HG02840 (cell line): ENCODE results near the gene BBIP1.

Source experiments
- ATAC-seq: cut with Tn5 transposase; IDR thresholded peaks from one replicate; pipeline ENCODE4 v1.9.1; 2021; ENCODE audit warnings: mild to moderate bottlenecking, moderate library complexity, moderate number of reproducible peaks; ENCODE audit not compliant: unreplicated experiment, low FRiP score

Gene BBIP1

GRCh38 chr10:110865809-110866482, 53.0 kb downstream of the BBIP1 start:
- no peak for ATAC-seq

GRCh38 chr10:110865186-110865808, 53.7 kb downstream of the BBIP1 start:
- ATAC-seq = no peak

- peak; percentile 48 for ATAC-seq
Observed at GRCh38 chr10:110864662-110865140, 54.3 kb downstream of the BBIP1 start.

- ATAC-seq = no peak
Observed at GRCh38 chr10:110863956-110864355, 55.0 kb downstream of the BBIP1 start.

GRCh38 chr10:110863361-110863760, 55.6 kb downstream of the BBIP1 start:
- ATAC-seq = no peak

GRCh38 chr10:110862961-110863360, 56.0 kb downstream of the BBIP1 start:
- ATAC-seq = no peak

- no peak for ATAC-seq
Observed at GRCh38 chr10:110861930-110862649, 56.9 kb downstream of the BBIP1 start.

- no peak for ATAC-seq
Observed at GRCh38 chr10:110861476-110861875, 57.5 kb downstream of the BBIP1 start.

GRCh38 chr10:110860576-110861241, 58.3 kb downstream of the BBIP1 start:
- ATAC-seq = peak; percentile 57

GRCh38 chr10:110859973-110860376, 59.0 kb downstream of the BBIP1 start:
- no peak for ATAC-seq

GRCh38 chr10:110859206-110859972, 59.6 kb downstream of the BBIP1 start:
- no peak for ATAC-seq

- ATAC-seq = no peak
Observed at GRCh38 chr10:110858297-110858934, 60.6 kb downstream of the BBIP1 start.

GRCh38 chr10:110857265-110858171, 61.5 kb downstream of the BBIP1 start:
- ATAC-seq = no peak

GRCh38 chr10:110853921-110854605, 64.9 kb downstream of the BBIP1 start:
- no peak for ATAC-seq

- ATAC-seq = no peak
Observed at GRCh38 chr10:110852947-110853346, 66.0 kb downstream of the BBIP1 start.

- no peak for ATAC-seq
Observed at GRCh38 chr10:110852255-110852896, 66.6 kb downstream of the BBIP1 start.

- no peak for ATAC-seq
Observed at GRCh38 chr10:110851020-110851612, 67.9 kb downstream of the BBIP1 start.
